ENCODE data around the gene TUBGCP2.

TUBGCP2 gene, protein sequence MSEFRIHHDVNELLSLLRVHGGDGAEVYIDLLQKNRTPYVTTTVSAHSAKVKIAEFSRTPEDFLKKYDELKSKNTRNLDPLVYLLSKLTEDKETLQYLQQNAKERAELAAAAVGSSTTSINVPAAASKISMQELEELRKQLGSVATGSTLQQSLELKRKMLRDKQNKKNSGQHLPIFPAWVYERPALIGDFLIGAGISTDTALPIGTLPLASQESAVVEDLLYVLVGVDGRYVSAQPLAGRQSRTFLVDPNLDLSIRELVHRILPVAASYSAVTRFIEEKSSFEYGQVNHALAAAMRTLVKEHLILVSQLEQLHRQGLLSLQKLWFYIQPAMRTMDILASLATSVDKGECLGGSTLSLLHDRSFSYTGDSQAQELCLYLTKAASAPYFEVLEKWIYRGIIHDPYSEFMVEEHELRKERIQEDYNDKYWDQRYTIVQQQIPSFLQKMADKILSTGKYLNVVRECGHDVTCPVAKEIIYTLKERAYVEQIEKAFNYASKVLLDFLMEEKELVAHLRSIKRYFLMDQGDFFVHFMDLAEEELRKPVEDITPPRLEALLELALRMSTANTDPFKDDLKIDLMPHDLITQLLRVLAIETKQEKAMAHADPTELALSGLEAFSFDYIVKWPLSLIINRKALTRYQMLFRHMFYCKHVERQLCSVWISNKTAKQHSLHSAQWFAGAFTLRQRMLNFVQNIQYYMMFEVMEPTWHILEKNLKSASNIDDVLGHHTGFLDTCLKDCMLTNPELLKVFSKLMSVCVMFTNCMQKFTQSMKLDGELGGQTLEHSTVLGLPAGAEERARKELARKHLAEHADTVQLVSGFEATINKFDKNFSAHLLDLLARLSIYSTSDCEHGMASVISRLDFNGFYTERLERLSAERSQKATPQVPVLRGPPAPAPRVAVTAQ

DNA sequence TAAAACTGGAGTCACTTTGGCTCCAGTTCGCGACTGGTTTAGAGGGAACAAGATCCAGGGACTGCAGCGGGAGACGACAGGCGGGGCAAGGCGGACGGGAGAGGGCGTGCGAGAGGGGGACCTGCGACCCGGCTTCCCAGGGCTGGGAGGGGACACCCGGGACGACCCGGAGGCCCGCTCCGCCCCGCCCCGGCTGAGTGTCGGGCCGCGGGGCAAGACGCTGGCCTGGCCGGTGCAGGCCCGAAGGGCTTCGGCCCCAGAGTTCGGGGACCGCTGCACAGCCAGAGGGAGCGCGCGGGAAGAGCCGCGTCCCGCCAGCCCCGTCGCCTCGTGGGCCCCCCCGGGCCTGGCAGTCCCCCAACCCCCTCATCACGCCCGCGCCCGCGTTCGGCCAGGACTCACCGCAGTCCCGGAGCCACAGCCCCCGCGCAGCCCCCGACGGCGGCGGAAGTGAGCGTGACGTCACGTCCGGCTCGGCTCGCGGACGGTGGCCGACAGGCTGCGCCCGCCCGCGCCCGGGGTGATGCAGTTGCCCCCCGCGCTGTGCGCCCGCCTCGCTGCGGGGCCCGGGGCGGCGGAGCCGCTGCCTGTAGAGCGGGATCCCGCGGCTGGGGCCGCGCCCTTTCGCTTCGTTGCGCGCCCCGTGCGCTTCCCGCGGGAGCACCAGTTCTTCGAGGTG is at the start of gene TUBGCP2, which contains the start of gene ZNF511:
TUBGCP2 (minus strand) TSS at position 452 of the 679 bp plus-strand sequence. CDS start 5,931 bp downstream, outside the sequence.
ZNF511 (plus strand) TSS at position 494 of the 679 bp plus-strand sequence; CDS start at position 524, 30 bp downstream.
- DNase-seq (ENCODE audit: low spot score) = peak; percentile 92

DNA sequence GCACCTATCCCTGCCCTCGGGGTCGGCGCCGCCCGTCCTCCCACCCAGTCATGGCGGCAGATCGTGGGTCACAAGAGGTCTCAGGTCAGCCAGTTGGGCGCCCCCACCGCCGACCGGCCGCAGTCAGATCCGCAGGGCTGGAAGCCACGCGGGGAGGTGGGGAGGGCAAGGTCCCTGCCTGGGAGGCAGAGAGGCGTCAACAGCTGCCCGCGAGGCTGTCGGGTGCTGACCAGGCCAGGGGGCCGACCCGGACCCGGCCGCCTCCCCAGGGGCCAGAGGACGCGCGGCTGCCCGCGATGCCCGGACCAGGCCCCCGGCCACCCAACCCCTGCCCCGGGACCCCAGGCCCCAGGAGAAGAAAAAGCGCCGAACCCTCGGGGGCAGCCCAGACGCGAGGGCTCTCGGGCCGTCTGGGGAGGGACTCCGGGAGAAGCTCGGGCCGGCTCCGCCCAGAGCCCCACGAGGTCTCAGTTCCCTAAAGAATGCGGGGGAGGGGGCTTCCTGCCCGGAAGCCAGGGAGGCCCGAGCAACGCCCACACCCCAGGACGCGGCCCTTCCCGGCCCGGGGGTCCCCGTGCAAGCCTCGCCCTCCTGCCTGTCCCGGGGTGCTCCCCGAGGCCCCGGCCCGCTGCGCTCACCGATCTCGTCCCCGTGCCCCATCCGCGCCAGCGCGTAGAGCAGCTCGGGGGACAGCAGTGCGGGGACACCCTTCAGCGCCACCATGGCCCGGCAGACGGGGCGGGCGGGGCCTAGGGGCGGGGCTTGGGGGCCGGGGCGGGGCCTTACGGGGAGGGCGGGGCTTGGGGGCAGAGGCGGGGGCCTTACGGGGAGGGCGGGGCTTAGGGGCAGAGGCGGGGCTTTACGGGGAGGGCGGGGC is 48.9 kb upstream of the TUBGCP2 start, which contains the start of gene FUOM:
FUOM (minus strand) TSS at position 735 of the 877 bp plus-strand sequence; CDS start at position 723, 12 bp downstream.
- peak; percentile 92 for DNase-seq (ENCODE audit: low spot score)

- no peak for DNase-seq (ENCODE audit: low spot score)
These were observed 48.0 kb upstream of the TUBGCP2 start for GRCh38 chr10:133356549-133357284.

DNA sequence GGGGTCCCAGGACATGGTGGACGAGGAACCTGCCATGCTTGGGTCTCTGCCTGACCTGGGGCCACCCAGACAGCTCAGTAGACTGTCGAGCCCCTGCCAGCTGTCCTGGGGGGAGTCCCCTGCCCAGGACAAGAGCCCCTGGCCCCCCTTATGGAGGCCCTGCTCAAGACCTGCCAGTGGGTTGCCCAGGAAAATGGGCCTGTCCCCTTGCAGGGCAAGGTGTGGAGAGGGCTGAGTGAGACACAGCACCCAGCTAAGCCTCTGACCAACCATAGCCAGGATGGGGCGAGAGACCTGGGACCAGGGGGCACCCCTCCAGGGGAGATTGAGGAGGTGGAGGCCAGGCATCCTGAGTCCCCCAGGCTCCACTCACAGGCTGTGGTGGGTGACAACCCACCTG is 47.3 kb upstream of the TUBGCP2 start:
- no peak for DNase-seq (ENCODE audit: low spot score)

DNA sequence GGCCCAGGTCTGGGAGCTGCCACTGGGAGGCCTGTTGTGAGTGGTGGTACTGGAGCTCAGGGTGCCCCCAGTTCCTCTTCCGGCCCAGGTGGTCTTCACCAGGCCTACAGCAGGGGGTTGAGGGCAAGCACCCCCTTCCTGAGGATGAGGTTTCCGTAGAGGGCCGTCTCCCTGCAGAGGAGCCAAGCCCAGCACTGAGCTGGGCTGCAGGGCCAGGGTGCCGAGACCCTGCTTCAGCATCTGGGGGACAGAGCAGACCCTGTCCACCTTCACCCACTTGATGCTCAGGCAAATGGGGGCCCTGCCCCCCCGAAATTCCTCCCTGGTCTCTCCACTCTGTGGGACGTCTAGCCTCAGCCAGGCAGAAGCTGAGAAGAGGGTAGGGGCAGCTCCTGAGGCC is 46.6 kb upstream of the TUBGCP2 start:
- DNase-seq (ENCODE audit: low spot score) = no peak

DNA sequence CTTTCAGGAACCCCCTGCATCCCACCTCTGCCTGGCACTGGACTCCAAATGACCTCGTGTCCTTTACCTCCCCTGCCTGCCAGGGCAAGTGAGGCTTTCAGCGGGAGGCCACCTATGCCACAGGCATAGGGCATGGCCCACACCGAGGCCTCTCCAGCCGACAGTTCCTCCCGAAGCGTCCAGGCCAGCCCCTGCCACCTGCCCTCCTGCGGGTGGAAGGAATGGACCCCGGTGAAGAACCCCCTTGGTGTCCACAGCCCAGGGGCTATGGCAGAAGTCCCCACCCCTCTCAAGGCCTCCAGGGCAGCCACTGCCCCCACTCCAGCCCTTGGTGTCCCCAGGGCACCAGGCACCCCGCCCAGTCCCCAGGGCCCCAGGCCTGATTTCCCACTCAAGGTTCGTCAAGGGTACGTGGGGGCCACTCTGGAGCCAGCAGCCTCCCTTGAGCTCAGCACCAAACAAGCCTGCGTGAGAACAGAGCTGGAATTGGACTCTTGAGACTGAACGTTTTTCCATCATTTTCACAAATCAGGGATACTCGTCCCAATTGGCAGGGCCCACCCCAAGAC is 46.1 kb upstream of the TUBGCP2 start:
- no peak for DNase-seq (ENCODE audit: low spot score)

DNA sequence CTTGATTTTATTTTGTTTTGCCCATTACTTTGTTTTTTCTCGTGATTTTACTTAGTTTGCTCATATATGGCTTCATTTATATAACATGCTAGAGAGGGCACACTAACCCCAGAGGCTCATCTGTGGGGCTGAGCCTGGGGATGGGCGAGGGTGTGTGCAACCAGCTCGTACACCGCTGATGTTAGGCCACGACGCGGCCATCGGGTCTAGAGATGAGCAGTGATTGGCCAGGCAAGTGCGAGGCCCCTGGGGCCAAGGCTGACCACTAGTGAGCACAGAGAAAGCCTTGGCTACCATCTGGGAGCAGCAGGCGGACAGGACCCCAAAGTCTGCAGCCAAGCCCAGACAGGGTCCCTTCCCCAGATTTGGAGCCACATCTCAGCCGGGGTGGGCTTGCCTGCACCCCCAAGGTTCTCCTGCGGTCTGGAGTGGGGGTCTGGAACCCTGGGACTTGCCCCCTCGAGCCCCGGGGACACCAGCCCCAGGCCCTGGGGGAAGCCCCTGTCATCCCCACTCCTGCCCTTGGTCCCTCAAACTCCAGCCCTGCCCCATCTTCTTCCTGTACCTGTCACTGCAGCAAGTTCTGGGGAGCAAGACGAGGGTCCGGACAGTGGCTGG is 45.4 kb upstream of the TUBGCP2 start:
- no peak for DNase-seq (ENCODE audit: low spot score)

DNA sequence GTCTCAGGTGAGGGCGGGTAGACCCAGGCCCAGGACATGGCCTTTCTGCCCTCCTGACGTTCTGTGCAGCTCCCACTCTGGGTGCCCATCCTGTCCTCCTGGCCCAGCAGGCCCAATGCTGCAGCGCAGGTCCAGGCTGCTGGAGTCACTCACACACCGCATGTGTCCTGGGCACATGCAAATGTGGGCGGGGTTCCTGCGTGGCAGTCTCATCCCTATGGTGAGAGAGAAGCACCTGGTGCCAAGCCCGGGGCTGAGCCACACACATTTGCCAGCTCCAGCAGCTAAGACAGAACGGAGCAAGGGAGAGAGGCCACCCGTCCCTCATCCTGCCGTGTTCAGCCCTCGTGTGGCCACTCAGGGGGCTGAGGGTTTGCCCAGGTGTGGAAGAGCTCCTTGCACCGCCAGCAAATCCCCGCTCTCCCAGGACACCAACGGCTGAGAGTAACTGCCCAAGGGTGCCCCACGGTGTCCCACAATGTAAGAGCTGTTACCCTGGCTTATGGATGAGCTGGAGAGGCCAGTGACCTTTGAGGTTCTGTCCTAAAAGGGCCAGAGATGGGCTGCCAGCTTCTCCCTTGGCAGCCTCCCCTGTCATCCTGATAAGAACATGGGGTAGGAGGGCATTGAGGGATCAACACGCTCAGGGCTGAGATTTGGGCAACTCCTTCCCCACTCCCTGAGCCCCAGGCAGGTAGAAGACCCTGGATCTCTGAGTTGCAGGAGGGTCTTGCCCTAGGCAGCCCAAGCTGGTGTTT is 44.7 kb upstream of the TUBGCP2 start:
- DNase-seq (ENCODE audit: low spot score) = no peak

GRCh38 chr10:133351408-133352318 is 43.0 kb upstream of the TUBGCP2 start:
- DNase-seq (ENCODE audit: low spot score) = no peak

GRCh38 chr10:133350950-133351329 is 42.3 kb upstream of the TUBGCP2 start:
- DNase-seq (ENCODE audit: low spot score) = no peak

DNA sequence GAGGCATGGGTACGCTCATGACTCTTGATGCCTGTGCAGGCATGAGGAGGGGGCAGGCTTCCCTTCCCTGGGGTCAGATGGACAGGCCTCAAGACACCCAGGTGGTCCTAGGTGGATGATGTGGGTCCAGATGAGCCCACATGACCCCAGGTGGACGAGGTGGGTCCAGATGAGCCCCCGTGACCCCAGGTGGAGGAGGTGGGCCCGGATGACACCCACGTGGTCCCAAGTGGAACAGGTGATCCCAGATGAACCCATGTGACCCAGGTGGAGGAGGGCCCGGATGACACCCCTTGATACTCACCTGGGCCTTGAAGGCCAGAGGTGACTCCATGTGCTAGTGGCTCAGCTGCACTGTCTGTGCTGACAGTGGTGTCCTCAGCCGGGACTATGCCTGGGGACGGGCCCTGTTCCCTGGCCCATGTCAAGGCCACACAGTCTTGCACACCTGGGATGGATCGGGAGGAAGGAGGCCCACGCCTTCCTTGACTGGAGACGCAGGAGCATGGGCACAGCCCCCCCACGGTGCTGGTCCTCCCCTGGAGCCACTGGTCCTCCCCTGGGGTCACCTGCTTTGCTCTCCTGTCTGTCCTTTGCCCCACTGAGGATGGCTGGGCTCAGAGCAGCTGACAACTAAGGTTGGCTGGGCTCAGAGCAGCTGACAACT is 41.7 kb upstream of the TUBGCP2 start:
- DNase-seq (ENCODE audit: low spot score) = no peak

GRCh38 chr10:133349577-133350011 is 40.9 kb upstream of the TUBGCP2 start:
- DNase-seq (ENCODE audit: low spot score) = no peak

- DNase-seq (ENCODE audit: low spot score) = no peak
These were observed 40.5 kb upstream of the TUBGCP2 start for GRCh38 chr10:133349160-133349568.

DNA sequence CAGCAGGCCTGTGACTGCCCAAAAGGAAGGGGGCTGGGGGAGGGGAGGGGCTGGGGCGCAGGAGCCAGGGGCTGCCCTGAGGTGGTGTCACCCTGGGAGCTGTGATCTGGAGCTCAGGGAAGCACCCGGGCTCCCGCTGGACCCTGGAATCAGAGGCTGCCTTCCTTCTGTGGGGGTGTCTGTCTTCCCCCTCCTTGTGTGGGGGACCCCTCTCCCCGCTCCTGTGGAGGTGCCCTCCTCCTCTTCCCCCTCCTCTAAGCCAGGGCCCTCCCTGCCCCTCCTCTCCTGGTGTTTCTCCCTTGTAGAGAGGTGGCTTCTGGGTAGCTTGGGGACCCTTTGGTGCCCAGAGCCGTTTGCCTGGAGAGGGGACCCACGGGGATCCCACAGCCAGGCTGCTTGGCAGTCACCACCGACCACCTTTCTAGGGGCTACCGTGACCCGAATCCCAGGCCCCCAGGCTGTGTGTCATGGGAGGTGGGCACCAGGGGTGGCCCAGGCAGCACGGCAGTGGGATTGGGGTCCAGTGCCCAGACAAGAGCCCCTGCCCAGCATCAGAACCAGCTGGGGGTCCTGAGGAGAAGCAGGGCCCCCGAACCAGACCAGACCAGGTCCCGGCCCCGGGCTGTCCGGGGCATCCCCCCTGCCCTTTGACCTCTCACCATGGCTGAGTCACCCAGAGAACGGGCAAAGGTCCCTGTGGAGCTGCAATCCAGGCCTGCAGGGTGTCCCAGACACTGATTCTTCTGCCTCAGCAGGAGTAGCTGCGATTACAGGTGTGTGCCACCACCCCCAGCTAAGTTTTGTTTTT is 39.2 kb upstream of the TUBGCP2 start:
- no peak for DNase-seq (ENCODE audit: low spot score)

DNA sequence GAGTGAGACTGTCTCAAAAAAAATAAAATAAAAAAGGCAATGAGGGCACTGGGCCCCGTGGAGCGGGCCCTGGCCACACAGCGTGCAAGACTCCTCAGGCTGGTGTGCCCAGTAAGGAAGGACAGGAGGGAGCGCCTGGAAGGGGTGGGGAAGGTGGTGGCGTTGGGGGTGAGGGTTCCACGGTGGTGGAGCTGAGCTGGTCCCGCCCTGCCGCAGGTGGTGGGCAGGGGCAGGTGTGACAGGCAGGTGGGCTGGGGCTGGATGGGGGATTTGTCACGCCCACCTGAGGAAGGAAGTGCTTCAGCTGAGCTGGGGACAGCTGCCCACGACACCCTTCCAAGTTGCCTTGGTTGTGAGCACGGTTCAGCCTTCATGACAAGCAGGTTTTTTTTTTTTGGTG is 37.7 kb upstream of the TUBGCP2 start:
- DNase-seq (ENCODE audit: low spot score) = no peak

- DNase-seq (ENCODE audit: low spot score) = no peak
These were observed 35.6 kb upstream of the TUBGCP2 start for GRCh38 chr10:133344236-133344635.

Measured in AG08395 (cell line).